ENCODE results near the gene PHACTR1. TPM values are rescaled to one million over a fixed set of nuclear protein-coding genes. Genes with fewer than 3 reads are reported as not detected.

Gene PHACTR1
- total and polyA plus RNA-seq, 2 of the 4 experiments (the other 2 are of a cell fraction): not detected

DNA sequence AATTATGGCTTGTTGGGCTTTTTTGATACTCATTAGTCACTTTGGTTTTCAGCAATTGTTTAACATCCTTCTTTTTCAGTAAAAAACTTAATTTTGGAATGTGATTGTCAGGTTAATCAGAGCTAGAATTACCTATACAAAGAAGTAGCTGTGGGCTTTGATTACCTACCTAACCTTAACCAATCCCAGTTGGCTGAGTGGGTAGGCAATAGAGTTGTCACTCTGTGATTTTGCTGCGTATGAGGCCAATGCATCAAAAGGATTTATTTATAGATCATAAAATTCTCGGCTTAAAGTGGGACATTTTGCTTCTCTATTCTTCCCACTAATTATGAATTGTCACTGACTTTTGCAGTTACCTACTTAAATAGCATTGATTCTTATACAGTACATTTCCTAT, 111.4 kb downstream of the PHACTR1 start:
- WGBS, 2 experiments (ENCODE audit: extremely low coverage in 2 of 2, insufficient read length in 1 of 2): no CpG with 5 or more reads among the region's 2 CpGs
- no peak overlapping the region for H3K9ac ChIP-seq (ENCODE audit: low read depth, low read length)
- H4K8ac ChIP-seq (ENCODE audit: low read depth in 2 of 2, low read length in 2 of 2): no peak overlapping the region
- H2AFZ ChIP-seq (replicated peaks; ENCODE audit: low read length, poor library complexity): no peak overlapping the region
- H3K9me3 ChIP-seq (ENCODE audit: control insufficient read depth, insufficient read depth, low read length): no peaks in the 10 kb centered on the region
- no peak overlapping the region for H3K4me2 ChIP-seq (ENCODE audit: low read depth, low read length)
- H3K9me1 ChIP-seq (ENCODE audit: insufficient read depth, low read length): no peaks in the 10 kb centered on the region
- in situ Hi-C loops (cut with MboI; ENCODE audit: low sequenced_read_pairs) (no loop called here), intact Hi-C loops (cut with micrococcal nuclease) (no loop called here), dilution Hi-C loops (cut with HindIII; ENCODE audit: low sequenced_read_pairs, unreplicated experiment) (no loop called here)
- no peak overlapping the region for H2BK15ac ChIP-seq (ENCODE audit: low read depth, low read length)
- H2AK5ac ChIP-seq (ENCODE audit: low read depth, low read length): no peak overlapping the region
- H2BK5ac ChIP-seq (ENCODE audit: low read depth, low read length, poor library complexity, severe bottlenecking): no peak overlapping the region
- H2AK9ac ChIP-seq (replicated peaks; ENCODE audit: low read depth, low read length, poor library complexity): no peak overlapping the region
- BruUV-seq (replicated peaks): no TSS peak
- no peak overlapping the region for H3K14ac ChIP-seq (replicated peaks; ENCODE audit: low read depth, low read length)
- H2BK120ac ChIP-seq (ENCODE audit: low read depth, low read length): no peak overlapping the region
- TF ChIP-seq SMC3 (IDR thresholded peaks at IDR 0.05; ENCODE audit: low read depth, low read length) (no peak), POLR2A (IDR thresholded peaks at IDR 0.05; ENCODE audit: low read depth, low read length) (no peak), NFE2L2 (IDR thresholded peaks at IDR 0.05; ENCODE audit: low read depth, low read length) (no peak), RFX5 (IDR thresholded peaks at IDR 0.05; ENCODE audit: low read depth, low read length) (no peak), CEBPB (IDR thresholded peaks at IDR 0.05; ENCODE audit: low read depth, low read length) (no peak), RCOR1 (IDR thresholded peaks at IDR 0.05; ENCODE audit: insufficient replicate concordance, low read length) (no peak)
- TF ChIP-seq, protein P1, sequence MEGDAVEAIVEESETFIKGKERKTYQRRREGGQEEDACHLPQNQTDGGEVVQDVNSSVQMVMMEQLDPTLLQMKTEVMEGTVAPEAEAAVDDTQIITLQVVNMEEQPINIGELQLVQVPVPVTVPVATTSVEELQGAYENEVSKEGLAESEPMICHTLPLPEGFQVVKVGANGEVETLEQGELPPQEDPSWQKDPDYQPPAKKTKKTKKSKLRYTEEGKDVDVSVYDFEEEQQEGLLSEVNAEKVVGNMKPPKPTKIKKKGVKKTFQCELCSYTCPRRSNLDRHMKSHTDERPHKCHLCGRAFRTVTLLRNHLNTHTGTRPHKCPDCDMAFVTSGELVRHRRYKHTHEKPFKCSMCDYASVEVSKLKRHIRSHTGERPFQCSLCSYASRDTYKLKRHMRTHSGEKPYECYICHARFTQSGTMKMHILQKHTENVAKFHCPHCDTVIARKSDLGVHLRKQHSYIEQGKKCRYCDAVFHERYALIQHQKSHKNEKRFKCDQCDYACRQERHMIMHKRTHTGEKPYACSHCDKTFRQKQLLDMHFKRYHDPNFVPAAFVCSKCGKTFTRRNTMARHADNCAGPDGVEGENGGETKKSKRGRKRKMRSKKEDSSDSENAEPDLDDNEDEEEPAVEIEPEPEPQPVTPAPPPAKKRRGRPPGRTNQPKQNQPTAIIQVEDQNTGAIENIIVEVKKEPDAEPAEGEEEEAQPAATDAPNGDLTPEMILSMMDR (conservative IDR thresholded peaks at IDR 0.05; ENCODE audit: low read depth, low read length): no peak
- TF ChIP-seq, protein P2, sequence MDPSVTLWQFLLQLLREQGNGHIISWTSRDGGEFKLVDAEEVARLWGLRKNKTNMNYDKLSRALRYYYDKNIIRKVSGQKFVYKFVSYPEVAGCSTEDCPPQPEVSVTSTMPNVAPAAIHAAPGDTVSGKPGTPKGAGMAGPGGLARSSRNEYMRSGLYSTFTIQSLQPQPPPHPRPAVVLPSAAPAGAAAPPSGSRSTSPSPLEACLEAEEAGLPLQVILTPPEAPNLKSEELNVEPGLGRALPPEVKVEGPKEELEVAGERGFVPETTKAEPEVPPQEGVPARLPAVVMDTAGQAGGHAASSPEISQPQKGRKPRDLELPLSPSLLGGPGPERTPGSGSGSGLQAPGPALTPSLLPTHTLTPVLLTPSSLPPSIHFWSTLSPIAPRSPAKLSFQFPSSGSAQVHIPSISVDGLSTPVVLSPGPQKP (IDR thresholded peaks at IDR 0.05; ENCODE audit: borderline replicate concordance, low read depth, low read length): no peak
- TF ChIP-seq, protein P3, sequence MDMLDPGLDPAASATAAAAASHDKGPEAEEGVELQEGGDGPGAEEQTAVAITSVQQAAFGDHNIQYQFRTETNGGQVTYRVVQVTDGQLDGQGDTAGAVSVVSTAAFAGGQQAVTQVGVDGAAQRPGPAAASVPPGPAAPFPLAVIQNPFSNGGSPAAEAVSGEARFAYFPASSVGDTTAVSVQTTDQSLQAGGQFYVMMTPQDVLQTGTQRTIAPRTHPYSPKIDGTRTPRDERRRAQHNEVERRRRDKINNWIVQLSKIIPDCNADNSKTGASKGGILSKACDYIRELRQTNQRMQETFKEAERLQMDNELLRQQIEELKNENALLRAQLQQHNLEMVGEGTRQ (IDR thresholded peaks at IDR 0.05; ENCODE audit: low read depth, low read length): no peak
- H3K18ac ChIP-seq (ENCODE audit: low read depth, low read length): no peak overlapping the region
- H3K27ac ChIP-seq (ENCODE audit: insufficient read depth, low read length): no peak overlapping the region
- H3K23ac ChIP-seq (ENCODE audit: low read depth, low read length): no peak overlapping the region
- DNase-seq (no peak), ATAC-seq (ENCODE audit: low read depth) (no peak)
- no peak overlapping the region for H3K4me3 ChIP-seq (ENCODE audit: insufficient read depth, low read depth, low read length)
- H3K36me3 ChIP-seq (ENCODE audit: control insufficient read depth, insufficient read depth, low read length): no peaks in the 10 kb centered on the region
- ChIA-PET POLR2A (ENCODE audit: unreplicated experiment) (no interaction called here), CTCF (no interaction called here)
- H4K91ac ChIP-seq (ENCODE audit: insufficient read depth, low read depth, low read length): no peak overlapping the region
- H3K4ac ChIP-seq (ENCODE audit: low read depth, low read length): no peak overlapping the region
- H4K5ac ChIP-seq (ENCODE audit: low read depth, low read length): no peak overlapping the region
- no peaks in the 10 kb centered on the region for H3K79me1 ChIP-seq (ENCODE audit: low read depth in 1 of 2, low read length in 2 of 2)
- H3K4me1 ChIP-seq (ENCODE audit: control insufficient read depth, insufficient read depth, low read length): no peaks in the 10 kb centered on the region
- no peak overlapping the region for H3K56ac ChIP-seq (ENCODE audit: extremely low read depth, insufficient read depth, low read length)
- H3K27me3 ChIP-seq (ENCODE audit: control insufficient read depth, insufficient read depth, low read length): no peaks in the 10 kb centered on the region
- H2BK20ac ChIP-seq (ENCODE audit: low read depth, low read length): no peak overlapping the region
- no peaks in the 10 kb centered on the region for H4K20me1 ChIP-seq (ENCODE audit: insufficient read depth, low read length)
